Body of pancreas (tissue), 4 donors: ENCODE measurements around the gene TM4SF20.

Source experiments
- POLR2A ChIP-seq, 3 donors: fragments of 450-650 bp; IDR thresholded peaks; one replicate each; pipeline ENCODE4 v1.6.1; 2016; ENCODE audit warnings: antibody characterized with exemption in 3 of 3, mild to moderate bottlenecking in 2 of 3
- TF ChIP-seq, protein P1 (sequence below), 7 experiments: fragments of 450-650 bp in 4 of 7; fragments of 200-600 bp in 3 of 7; sonication (generic) in 3 of 7; IDR thresholded peaks; one replicate each; pipeline ENCODE4 v1.5.1; 2016 to 2019; ENCODE audit warnings: antibody characterized with exemption in 7 of 7

DNA sequence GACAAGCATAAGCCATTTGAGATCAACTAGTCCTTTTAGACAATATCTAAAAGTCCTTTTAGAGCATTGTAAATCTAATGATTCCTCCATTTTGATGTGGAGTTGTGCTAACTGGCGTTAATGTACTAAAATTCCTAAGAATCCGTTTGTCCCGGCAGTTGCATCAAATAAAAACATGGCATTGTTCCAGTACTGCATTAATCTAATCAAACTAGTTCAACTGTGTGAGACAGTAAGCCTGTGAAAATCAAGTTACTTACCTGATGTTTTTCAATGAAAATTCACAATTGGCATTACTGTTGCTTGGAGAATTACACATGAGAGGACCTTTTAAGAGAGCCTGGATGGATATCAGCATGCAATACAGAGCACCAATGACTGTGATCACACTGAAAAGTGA lies 13.3 kb downstream of the TM4SF20 start:
- TF ChIP-seq, protein P1, sequence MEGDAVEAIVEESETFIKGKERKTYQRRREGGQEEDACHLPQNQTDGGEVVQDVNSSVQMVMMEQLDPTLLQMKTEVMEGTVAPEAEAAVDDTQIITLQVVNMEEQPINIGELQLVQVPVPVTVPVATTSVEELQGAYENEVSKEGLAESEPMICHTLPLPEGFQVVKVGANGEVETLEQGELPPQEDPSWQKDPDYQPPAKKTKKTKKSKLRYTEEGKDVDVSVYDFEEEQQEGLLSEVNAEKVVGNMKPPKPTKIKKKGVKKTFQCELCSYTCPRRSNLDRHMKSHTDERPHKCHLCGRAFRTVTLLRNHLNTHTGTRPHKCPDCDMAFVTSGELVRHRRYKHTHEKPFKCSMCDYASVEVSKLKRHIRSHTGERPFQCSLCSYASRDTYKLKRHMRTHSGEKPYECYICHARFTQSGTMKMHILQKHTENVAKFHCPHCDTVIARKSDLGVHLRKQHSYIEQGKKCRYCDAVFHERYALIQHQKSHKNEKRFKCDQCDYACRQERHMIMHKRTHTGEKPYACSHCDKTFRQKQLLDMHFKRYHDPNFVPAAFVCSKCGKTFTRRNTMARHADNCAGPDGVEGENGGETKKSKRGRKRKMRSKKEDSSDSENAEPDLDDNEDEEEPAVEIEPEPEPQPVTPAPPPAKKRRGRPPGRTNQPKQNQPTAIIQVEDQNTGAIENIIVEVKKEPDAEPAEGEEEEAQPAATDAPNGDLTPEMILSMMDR (IDR thresholded peaks at IDR 0.05), result no peak
- TF ChIP-seq POLR2A (IDR thresholded peaks at IDR 0.05), result no peak
